ENCODE results near the gene KLHL6. TPM values are rescaled to one million over a fixed set of nuclear protein-coding genes. Genes with fewer than 3 reads are reported as not detected.

KLHL6 gene
- total RNA-seq, 1 experiment from 2014 or later, result not detected

GRCh38 chr3:183592821-183593220 is 37.3 kb upstream of the KLHL6 start:
- no peaks in the 10 kb centered on the region for H4K20me1 ChIP-seq (ENCODE audit: control insufficient read depth, insufficient read depth, insufficient read length)
- Mint-ChIP-seq H3K36me3 (ENCODE audit: insufficient read depth in 1 of 3, low read depth in 3 of 3) (peaks cover 1 to 8% (median 4%) of the 10 kb centered on the region in 3 experiments; a peak in 4 of 7 replicates), H3K27me3 (ENCODE audit: low read depth) (peaks cover 2% of the 10 kb centered on the region), H3K27ac (no peak overlapping the region), H3K4me1 (peaks cover 19 to 31% of the 10 kb centered on the region in 2 experiments), H3K9me3 (peaks cover 7 to 12% of the 10 kb centered on the region in 2 experiments), H3K4me3 (no peak overlapping the region)
- no peak overlapping the region for H2BK15ac ChIP-seq (ENCODE audit: low read depth, low read length)
- H3K4me2 ChIP-seq (ENCODE audit: insufficient read depth, insufficient read length, low read length), result no peak overlapping the region
- H3K9ac ChIP-seq (ENCODE audit: extremely low read depth, insufficient read length, low read length), result no peak overlapping the region
- H3K4ac ChIP-seq (ENCODE audit: low read depth, low read length), result no peak overlapping the region
- H3K14ac ChIP-seq (ENCODE audit: insufficient read depth, low read length), result no peak overlapping the region
- TF ChIP-seq, protein P1, sequence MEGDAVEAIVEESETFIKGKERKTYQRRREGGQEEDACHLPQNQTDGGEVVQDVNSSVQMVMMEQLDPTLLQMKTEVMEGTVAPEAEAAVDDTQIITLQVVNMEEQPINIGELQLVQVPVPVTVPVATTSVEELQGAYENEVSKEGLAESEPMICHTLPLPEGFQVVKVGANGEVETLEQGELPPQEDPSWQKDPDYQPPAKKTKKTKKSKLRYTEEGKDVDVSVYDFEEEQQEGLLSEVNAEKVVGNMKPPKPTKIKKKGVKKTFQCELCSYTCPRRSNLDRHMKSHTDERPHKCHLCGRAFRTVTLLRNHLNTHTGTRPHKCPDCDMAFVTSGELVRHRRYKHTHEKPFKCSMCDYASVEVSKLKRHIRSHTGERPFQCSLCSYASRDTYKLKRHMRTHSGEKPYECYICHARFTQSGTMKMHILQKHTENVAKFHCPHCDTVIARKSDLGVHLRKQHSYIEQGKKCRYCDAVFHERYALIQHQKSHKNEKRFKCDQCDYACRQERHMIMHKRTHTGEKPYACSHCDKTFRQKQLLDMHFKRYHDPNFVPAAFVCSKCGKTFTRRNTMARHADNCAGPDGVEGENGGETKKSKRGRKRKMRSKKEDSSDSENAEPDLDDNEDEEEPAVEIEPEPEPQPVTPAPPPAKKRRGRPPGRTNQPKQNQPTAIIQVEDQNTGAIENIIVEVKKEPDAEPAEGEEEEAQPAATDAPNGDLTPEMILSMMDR (conservative IDR thresholded peaks at IDR 0.05), result no peak
- no peaks in the 10 kb centered on the region for H3K23me2 ChIP-seq (ENCODE audit: insufficient read length, low read depth, low read length, poor library complexity, severe bottlenecking)
- H3K18ac ChIP-seq (ENCODE audit: insufficient read length, low read depth, low read length), result no peak overlapping the region
- H4K5ac ChIP-seq (ENCODE audit: insufficient read length, low read depth, low read length), result no peak overlapping the region
- no peak overlapping the region for H2BK20ac ChIP-seq (ENCODE audit: low read depth, low read length, poor library complexity, severe bottlenecking)
- H3K23ac ChIP-seq (ENCODE audit: insufficient read length, low read depth, low read length), result no peak overlapping the region
- H2BK5ac ChIP-seq (ENCODE audit: insufficient read length, low read length), result no peak overlapping the region
- H4K91ac ChIP-seq (ENCODE audit: insufficient read length, low read depth, low read length), result no peak overlapping the region
- WGBS (ENCODE audit: extremely low coverage, insufficient read length, low lambda C conversion rate), result no CpG with 5 or more reads among the region's 7 CpGs
- H2AFZ ChIP-seq (ENCODE audit: low read length), result no peak overlapping the region
- H3K56ac ChIP-seq (ENCODE audit: insufficient read length, low read depth, low read length), result no peak overlapping the region
- H3K9me3 ChIP-seq (ENCODE audit: control insufficient read depth, low read depth, low read length), result no peaks in the 10 kb centered on the region
- peaks cover 5% of the 10 kb centered on the region; the same call in 1 of the 2 replicates for H3K4me1 ChIP-seq (ENCODE audit: insufficient read depth, low read length)
- no peak for DNase-seq
- no peak overlapping the region for H3T11ph ChIP-seq (ENCODE audit: low read length)
- no peak overlapping the region for H4K8ac ChIP-seq (replicated peaks; ENCODE audit: insufficient read length, low read depth, low read length)
- H2AK5ac ChIP-seq (ENCODE audit: insufficient read length, low read length), result no peak overlapping the region
- no peak overlapping the region for H2BK120ac ChIP-seq (ENCODE audit: low read depth, low read length, poor library complexity, severe bottlenecking)
- no peaks in the 10 kb centered on the region for H3K27me3 ChIP-seq (ENCODE audit: insufficient read depth, low read length)
- H3K79me2 ChIP-seq (ENCODE audit: insufficient read depth, low read length), result no peaks in the 10 kb centered on the region
- no peak overlapping the region for H2BK12ac ChIP-seq (ENCODE audit: insufficient read length, low read depth, low read length)
- H3K79me1 ChIP-seq (ENCODE audit: insufficient read depth, low read depth, low read length, poor library complexity, severe bottlenecking), result no peaks in the 10 kb centered on the region
- no peak overlapping the region for H3K27ac ChIP-seq (ENCODE audit: insufficient read length, low read depth, low read length)

All from H9 (cell line).